PC-3 (cell line): ENCODE measurements around the gene CCDC167. TPM values are rescaled to one million over a fixed set of nuclear protein-coding genes. Genes with fewer than 3 reads are reported as not detected.

Source experiments
- ATAC-seq: fragments of 200-7000 bp; cut with Tn5 transposase; 2 replicates; pipeline ENCODE4 v1.9.1; 2020; ENCODE audit warnings: mild to moderate bottlenecking, moderate library complexity
- BruUV-seq: library from RNA; stranded (reverse); fragments of 400-500 nt; replicated peaks from 2 replicates; lab custom pipeline; 2021; lab: Mats Ljungman, UMichigan
- CTCF ChIA-PET: fragments of 300-600 bp; sonication (Branson Sonifier 250); formaldehyde crosslinking; loops from one replicate; lab custom pipeline; 2022; ENCODE audit warnings: antibody characterized with exemption; lab: Charles Lee
- POLR2A ChIA-PET: fragments of 300-600 bp; sonication (Branson Sonifier 250); formaldehyde crosslinking; loops from one replicate; lab custom pipeline; 2022; ENCODE audit warnings: antibody characterized with exemption; ENCODE audit not compliant: unreplicated experiment; lab: Charles Lee
- DNase-seq: peaks from one replicate; pipeline ENCODE4 v3.0.0-alpha.2; 2015
- H2AFZ ChIP-seq: fragments of 300-600 bp; sonication (generic); 2 replicates; pipeline ENCODE4 v1.6.0; 2016; ENCODE audit warnings: antibody characterized with exemption, low read length
- H3F3A ChIP-seq: fragments of 300-600 bp; sonication (generic); one replicate; pipeline ENCODE4 v1.6.0; 2017; ENCODE audit warnings: antibody characterized with exemption, low read length, control low read depth, mild to moderate bottlenecking; ENCODE audit not compliant: unreplicated experiment
- H3K27ac ChIP-seq: fragments of 300-600 bp; sonication (generic); 2 replicates; pipeline ENCODE4 v1.5.1; 2016; ENCODE audit warnings: mild to moderate bottlenecking, low read length
- H3K27me3 ChIP-seq: fragments of 300-600 bp; sonication (generic); 2 replicates; pipeline ENCODE4 v1.6.1; 2016; ENCODE audit warnings: low read length, mixed read lengths
- H3K36me3 ChIP-seq: fragments of 300-600 bp; sonication (generic); 2 replicates; pipeline ENCODE4 v1.6.1; 2016; ENCODE audit warnings: low read depth, mixed run types, low read length, mixed read lengths
- H3K4me1 ChIP-seq: fragments of 300-600 bp; sonication (generic); 2 replicates; pipeline ENCODE4 v1.5.1; 2016; ENCODE audit warnings: low read length; ENCODE audit not compliant: insufficient read depth
- H3K4me2 ChIP-seq: fragments of 300-600 bp; sonication (generic); 2 replicates; pipeline ENCODE4 v1.6.0; 2016; ENCODE audit warnings: low read length
- H3K4me3 ChIP-seq: fragments of 300-600 bp; sonication (generic); 2 replicates; pipeline ENCODE4 v1.5.1; 2016; ENCODE audit warnings: mild to moderate bottlenecking, low read length, mixed read lengths
- H3K79me2 ChIP-seq: fragments of 300-600 bp; sonication (generic); 2 replicates; pipeline ENCODE4 v1.6.1; 2017; ENCODE audit warnings: low read length, mixed read lengths
- H3K9ac ChIP-seq: fragments of 300-600 bp; sonication (generic); 2 replicates; pipeline ENCODE4 v1.6.0; 2016; ENCODE audit warnings: mild to moderate bottlenecking, low read length
- H3K9me2 ChIP-seq: fragments of 300-600 bp; sonication (generic); replicated peaks from 2 replicates; pipeline ENCODE4 v1.6.1; 2016; ENCODE audit warnings: mixed run types, low read length, mixed read lengths
- H3K9me3 ChIP-seq: fragments of 300-600 bp; sonication (generic); 2 replicates; pipeline ENCODE4 v1.6.1; 2016; ENCODE audit warnings: low read length, mixed read lengths
- H4K20me1 ChIP-seq: fragments of 300-600 bp; sonication (generic); 2 replicates; pipeline ENCODE4 v1.6.1; 2016; ENCODE audit warnings: low read length, mixed read lengths
- EZH2 ChIP-seq: fragments of 300-600 bp; sonication (generic); IDR thresholded peaks from one replicate; pipeline ENCODE4 v1.6.1; 2017; ENCODE audit warnings: antibody characterized with exemption, mild to moderate bottlenecking, low read length; ENCODE audit not compliant: unreplicated experiment
- EZH2phosphoT487 ChIP-seq: fragments of 300-600 bp; sonication (generic); IDR thresholded peaks from 2 replicates; pipeline ENCODE4 v1.6.1; 2018; ENCODE audit warnings: mild to moderate bottlenecking, antibody characterized with exemption, low read length, borderline replicate concordance
- intact Hi-C: fragments of 100-400 bp; cut with micrococcal nuclease; formaldehyde crosslinking; loops from 2 replicates; pipeline ENCODE4 v1.9.0; 2023
- total RNA-seq: library from RNA; depleted of rRNA; stranded (reverse); fragments of >200 nt; gene quantifications from 2 replicates; pipeline ENCODE4 v1.2.3, GENCODE V29; 2014
- TF ChIP-seq, protein P1 (sequence below): fragments of 300-600 bp; sonication (generic); conservative IDR thresholded peaks from 2 replicates; pipeline ENCODE4 v1.5.1; 2017; ENCODE audit warnings: antibody characterized with exemption, low read depth, mild to moderate bottlenecking, low read length

Gene CCDC167
- total RNA-seq, 1 experiment from 2014 or later = 56.9 TPM

DNA sequence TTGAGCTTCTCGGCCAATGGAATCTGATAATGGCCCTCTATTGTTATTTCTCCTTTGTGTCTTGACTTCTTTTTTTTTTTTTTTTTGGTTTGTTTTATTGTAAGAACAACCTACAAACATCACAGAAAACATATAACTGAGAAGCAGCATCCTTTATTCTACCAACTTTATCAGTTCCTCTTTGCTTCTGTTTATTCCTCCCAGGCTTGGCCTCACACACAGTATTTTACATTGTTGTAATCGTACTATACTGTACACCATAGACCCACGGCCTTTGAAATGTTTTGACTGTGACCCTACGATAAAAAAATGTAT is 558 bp upstream of the CCDC167 start:
- Histone ChIP-seq H3K27me3 (no peaks in the 10 kb centered on the region), H4K20me1 (no peaks in the 10 kb centered on the region), H3K9me3 (no peaks in the 10 kb centered on the region), H3K4me3 (peak overlapping the region; percentile 78; the same call in 1 of the 2 replicates), H3K4me1 (peaks cover 6% of the 10 kb centered on the region; the same call in 1 of the 2 replicates), H3K36me3 (no peaks in the 10 kb centered on the region), H3K4me2 (peak overlapping the region; percentile 90), H3K9ac (peak overlapping the region; percentile 87; the same call in 1 of the 2 replicates), H3K9me2 (no peaks in the 10 kb centered on the region), H2AFZ (peak overlapping the region; percentile 87), H3K27ac (no peak overlapping the region), H3F3A (no peaks in the 10 kb centered on the region), H3K79me2 (no peaks in the 10 kb centered on the region)
- POLR2A ChIA-PET = interaction anchor here (0.8 kb wide), 1 partner anchor 16 kb away, joined by 3 read pairs; no protein-coding TSS in a partner anchor
- intact Hi-C loops = no loop called here
- no peak for DNase-seq
- ATAC-seq = no peak
- CTCF ChIA-PET = no interaction called here
- TF ChIP-seq EZH2 (no peak), EZH2phosphoT487 (no peak)
- TF ChIP-seq, protein P1, sequence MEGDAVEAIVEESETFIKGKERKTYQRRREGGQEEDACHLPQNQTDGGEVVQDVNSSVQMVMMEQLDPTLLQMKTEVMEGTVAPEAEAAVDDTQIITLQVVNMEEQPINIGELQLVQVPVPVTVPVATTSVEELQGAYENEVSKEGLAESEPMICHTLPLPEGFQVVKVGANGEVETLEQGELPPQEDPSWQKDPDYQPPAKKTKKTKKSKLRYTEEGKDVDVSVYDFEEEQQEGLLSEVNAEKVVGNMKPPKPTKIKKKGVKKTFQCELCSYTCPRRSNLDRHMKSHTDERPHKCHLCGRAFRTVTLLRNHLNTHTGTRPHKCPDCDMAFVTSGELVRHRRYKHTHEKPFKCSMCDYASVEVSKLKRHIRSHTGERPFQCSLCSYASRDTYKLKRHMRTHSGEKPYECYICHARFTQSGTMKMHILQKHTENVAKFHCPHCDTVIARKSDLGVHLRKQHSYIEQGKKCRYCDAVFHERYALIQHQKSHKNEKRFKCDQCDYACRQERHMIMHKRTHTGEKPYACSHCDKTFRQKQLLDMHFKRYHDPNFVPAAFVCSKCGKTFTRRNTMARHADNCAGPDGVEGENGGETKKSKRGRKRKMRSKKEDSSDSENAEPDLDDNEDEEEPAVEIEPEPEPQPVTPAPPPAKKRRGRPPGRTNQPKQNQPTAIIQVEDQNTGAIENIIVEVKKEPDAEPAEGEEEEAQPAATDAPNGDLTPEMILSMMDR = no peak
- BruUV-seq = no TSS peak

DNA sequence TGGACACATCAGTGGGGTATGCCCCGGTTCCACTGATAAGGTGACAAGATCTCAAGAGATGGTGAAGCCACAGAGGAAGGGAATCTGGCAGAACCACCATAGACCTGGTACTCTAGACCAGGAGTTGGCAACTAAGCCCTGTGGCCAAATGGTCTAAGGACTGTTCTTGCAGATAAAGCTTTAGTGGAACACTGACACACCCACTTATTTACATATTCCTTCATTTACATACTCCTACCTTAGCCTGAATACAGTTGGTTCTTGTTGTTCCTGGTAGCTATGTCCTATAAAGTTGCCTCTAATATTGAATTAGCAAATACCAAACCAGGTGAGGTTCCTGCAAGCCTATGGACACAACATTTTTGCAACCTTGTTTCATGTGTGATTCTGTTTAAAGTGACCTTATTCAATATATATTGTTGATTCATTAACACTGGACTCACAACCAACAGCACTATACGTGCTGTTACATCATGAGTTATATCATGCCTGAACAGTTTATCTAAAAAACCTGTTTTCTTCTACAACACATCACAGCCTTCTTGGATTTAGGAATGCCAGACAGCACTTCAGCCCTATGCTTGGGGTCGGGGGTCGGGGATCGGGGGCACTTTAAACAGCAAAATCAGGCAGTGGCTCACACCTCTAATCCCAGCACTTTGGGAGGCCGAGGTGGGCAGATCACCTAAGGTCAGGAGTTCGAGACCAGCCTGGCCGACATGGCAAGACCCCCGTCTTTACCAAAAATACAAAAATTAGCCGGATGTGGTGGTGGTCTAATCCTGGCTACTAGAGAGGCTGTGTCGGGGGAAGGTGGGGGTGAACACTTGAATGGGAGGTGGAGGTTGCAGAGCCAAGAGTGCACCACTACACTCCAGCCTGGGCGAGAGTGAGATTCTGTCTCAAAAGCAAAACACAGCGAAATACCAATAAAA is 2.5 kb downstream of the CCDC167 start:
- Histone ChIP-seq H3K4me3 (no peak overlapping the region), H3K9me3 (no peaks in the 10 kb centered on the region), H3K9ac (no peak overlapping the region), H3K36me3 (no peaks in the 10 kb centered on the region), H3F3A (no peaks in the 10 kb centered on the region), H3K9me2 (no peaks in the 10 kb centered on the region), H3K79me2 (no peaks in the 10 kb centered on the region), H3K4me1 (peaks cover 6% of the 10 kb centered on the region; the same call in 1 of the 2 replicates), H3K27ac (no peak overlapping the region), H3K4me2 (no peak overlapping the region), H4K20me1 (no peaks in the 10 kb centered on the region), H2AFZ (no peak overlapping the region), H3K27me3 (no peaks in the 10 kb centered on the region)
- DNase-seq (no peak), ATAC-seq (no peak)
- ChIA-PET CTCF (no interaction called here), POLR2A (no interaction called here)
- intact Hi-C loops = no loop called here
- TF ChIP-seq, protein P1 = no peak
- TF ChIP-seq EZH2phosphoT487 = no peak
- no peak for TF ChIP-seq EZH2
- no TSS peak for BruUV-seq
